CD4-positive, alpha-beta T cell treated with Interleukin-10 for 1 hour (primary cell): ENCODE results near the gene COL5A2.

Source experiments
- DNase-seq: peaks from one replicate; pipeline ENCODE4 v3.0.0-alpha.2; 2020

COL5A2 gene

DNA sequence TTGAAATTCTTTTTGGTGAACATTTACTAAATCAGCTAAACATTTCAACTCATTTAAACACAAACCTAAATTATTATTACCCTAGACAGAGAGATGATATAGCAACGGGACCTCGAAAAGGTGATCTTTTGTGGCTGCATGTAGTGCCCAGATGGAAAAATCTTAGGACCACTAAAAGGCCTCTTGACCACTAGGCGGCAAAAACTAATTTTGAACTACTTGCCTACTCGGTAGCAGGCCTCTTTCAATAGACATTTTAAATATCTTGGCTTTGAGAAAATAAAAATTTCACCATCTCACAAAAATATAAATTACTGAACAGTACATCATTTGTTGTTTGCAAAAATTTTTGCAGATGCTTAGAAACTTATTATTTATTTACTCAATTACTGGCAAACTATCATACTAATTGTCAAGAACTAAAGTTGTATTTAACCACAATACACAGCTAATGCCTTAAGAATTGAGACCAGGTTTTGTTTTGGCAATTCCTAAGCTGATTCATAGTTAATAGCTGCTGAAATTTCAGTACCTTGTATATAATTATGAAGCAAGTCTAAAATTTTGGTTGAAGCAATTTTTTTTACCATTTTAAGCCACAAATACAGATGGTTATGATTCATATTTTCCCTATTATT, 196.0 kb downstream of the COL5A2 start:
- DNase-seq = no peak
